OCI-LY3 (cell line): ENCODE data around the gene LY6G5C.

Experiments
- H2AFZ ChIP-seq: fragments of 200-600, 300-600 bp; shearing (Covaris generic); 2 replicates; pipeline ENCODE4 v1.6.0; 2014; ENCODE audit warnings: antibody characterized with exemption, low read depth, low read length
- H3K27ac ChIP-seq: fragments of 200-600, 300-600 bp; sonication (generic); 2 replicates; pipeline ENCODE4 v1.5.1; 2014; ENCODE audit warnings: mild to moderate bottlenecking, low read length, moderate library complexity, mixed read lengths
- H3K27me3 ChIP-seq: fragments of 200-600, 300-600 bp; sonication (generic); 2 replicates; pipeline ENCODE4 v1.6.1; 2014; ENCODE audit warnings: low read depth, low read length, mixed read lengths
- H3K36me3 ChIP-seq: fragments of 200-600, 300-600 bp; sonication (generic); replicated peaks from 2 replicates; pipeline ENCODE3; 2014; ENCODE audit warnings: low read depth, low read length, mixed read lengths
- H3K4me1 ChIP-seq: fragments of 300-600, 200-600 bp; sonication (generic); 2 replicates; pipeline ENCODE4 v1.6.1; 2014; ENCODE audit warnings: low read length, mixed read lengths
- H3K4me2 ChIP-seq: fragments of 200-600, 300-600 bp; sonication (generic); 2 replicates; pipeline ENCODE4 v1.6.1; 2014; ENCODE audit warnings: low read length, mixed read lengths
- H3K4me3 ChIP-seq: fragments of 300-600, 200-600 bp; sonication (generic); 2 replicates; pipeline ENCODE4 v1.5.1; 2014; ENCODE audit warnings: antibody characterized with exemption, mild to moderate bottlenecking, low read length, moderate library complexity
- H3K79me2 ChIP-seq: fragments of 300-600, 200-600 bp; shearing (Covaris generic); 2 replicates; pipeline ENCODE4 v1.6.1; 2014; ENCODE audit warnings: mild to moderate bottlenecking, low read length, mixed read lengths
- H3K9ac ChIP-seq: fragments of 300-600, 200-600 bp; shearing (Covaris generic); 2 replicates; pipeline ENCODE4 v1.6.0; 2014; ENCODE audit warnings: mild to moderate bottlenecking, low read length, moderate library complexity
- H3K9me3 ChIP-seq: fragments of 200-600, 300-600 bp; shearing (Covaris generic); 2 replicates; pipeline ENCODE4 v1.6.1; 2014; ENCODE audit warnings: low read length, mixed read lengths; ENCODE audit not compliant: insufficient read depth
- H4K20me1 ChIP-seq: fragments of 200-600, 300-600 bp; sonication (generic); 2 replicates; pipeline ENCODE4 v1.6.1; 2016; ENCODE audit warnings: low read length, mixed read lengths; ENCODE audit not compliant: insufficient read depth
- CTCF ChIP-seq: fragments of 200-600, 300-600 bp; sonication (generic); IDR thresholded peaks from 2 replicates; pipeline ENCODE4 v1.5.1; 2014; ENCODE audit warnings: antibody characterized with exemption, low read length, low read depth
- EZH2phosphoT487 ChIP-seq: fragments of 200-600 bp; shearing (Covaris generic); IDR thresholded peaks from 2 replicates; pipeline ENCODE4 v1.6.1; 2018; ENCODE audit warnings: antibody characterized with exemption, mixed run types, low read depth

The LY6G5C gene

DNA sequence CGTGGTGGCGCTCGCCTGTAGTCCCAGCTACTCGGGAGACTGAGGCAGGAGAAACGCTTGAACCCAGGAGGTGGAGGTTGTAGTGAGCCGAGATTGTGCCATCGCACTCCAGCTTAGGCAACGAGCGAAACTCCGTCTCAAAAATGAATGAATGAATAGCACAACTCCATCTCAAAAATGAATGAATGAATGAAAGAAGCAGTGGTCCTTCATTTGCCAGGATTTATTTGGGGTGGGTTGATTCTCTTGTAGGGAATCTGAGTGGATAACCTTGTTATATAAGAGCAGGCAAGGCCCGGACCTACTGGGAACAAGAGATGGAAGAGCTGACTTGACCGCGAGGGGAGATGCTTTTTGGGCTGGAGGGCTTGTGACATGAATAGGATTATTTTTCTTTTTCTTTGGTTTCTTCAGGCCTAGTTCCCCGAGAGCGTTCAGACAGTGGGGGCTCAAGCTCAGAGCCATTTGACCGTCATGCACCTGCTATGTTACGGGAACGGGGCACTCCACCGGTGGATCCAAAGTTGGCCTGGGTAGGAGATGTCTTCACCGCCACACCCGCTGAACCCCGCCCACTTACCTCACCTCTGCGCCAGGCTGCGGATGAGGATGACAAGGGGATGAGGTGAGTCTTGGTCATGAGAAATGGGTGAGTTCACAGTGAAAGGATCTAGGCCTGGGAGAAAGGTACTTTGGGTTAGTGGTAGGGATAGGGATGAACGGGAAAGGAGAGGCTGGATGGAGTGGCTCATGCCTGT lies 50.5 kb downstream of the LY6G5C start:
- H3K27ac ChIP-seq = no peak overlapping the region
- H3K4me1 ChIP-seq = no peaks in the 10 kb centered on the region
- H3K27me3 ChIP-seq = no peaks in the 10 kb centered on the region
- H4K20me1 ChIP-seq = no peaks in the 10 kb centered on the region
- H3K9me3 ChIP-seq = no peaks in the 10 kb centered on the region
- no peak overlapping the region for H2AFZ ChIP-seq
- H3K9ac ChIP-seq = no peak overlapping the region
- peaks cover 2% of the 10 kb centered on the region for H3K79me2 ChIP-seq
- TF ChIP-seq CTCF = no peak
- H3K36me3 ChIP-seq = peaks cover 45% of the 10 kb centered on the region
- H3K4me3 ChIP-seq = no peak overlapping the region
- H3K4me2 ChIP-seq = no peak overlapping the region

DNA sequence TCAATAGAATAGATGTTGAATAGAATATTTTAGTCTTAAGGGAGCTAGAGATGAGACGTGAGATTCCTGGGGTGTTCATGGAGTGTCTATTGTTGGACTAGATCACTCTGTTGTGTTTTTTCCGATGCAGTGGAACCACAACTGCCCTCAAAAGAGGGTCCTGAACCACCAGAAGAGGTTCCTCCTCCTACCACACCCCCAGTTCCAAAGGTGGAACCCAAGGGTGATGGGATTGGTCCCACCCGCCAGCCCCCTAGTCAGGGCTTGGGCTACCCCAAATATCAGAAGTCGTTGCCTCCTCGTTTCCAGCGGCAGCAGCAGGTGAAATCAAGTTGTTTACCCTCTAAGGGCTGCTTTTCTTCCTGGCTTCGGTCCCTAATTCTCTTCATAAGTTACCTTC lies 51.9 kb downstream of the LY6G5C start:
- Histone ChIP-seq H3K4me2 (no peak overlapping the region), H3K36me3 (peaks cover 51% of the 10 kb centered on the region), H4K20me1 (no peaks in the 10 kb centered on the region; the same call in 1 of the 2 replicates)

DNA sequence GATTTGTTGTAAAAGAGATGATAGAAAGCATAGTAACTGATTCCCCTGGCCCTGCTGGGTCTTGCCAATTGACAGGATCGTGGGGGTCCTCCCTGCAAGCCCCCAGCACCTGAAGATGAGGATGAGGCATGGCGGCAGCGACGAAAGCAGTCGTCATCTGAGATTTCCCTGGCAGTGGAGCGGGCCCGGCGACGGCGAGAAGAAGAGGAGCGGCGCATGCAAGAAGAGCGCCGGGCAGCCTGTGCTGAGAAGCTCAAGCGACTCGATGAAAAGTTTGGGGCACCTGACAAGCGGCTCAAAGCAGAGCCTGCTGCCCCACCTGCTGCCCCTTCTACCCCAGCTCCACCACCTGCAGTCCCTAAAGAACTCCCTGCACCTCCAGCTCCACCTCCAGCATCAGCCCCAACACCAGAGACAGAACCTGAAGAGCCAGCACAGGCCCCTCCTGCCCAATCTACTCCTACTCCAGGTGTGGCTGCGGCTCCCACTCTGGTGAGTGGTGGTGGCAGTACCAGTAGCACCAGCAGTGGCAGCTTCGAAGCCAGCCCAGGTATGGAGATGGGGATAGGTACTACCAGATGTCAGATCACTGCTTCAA lies 53.1 kb downstream of the LY6G5C start:
- no peaks in the 10 kb centered on the region for H3K27me3 ChIP-seq
- peaks cover 59% of the 10 kb centered on the region for H3K36me3 ChIP-seq
- no peak overlapping the region for H3K9ac ChIP-seq
- no peak overlapping the region for H3K27ac ChIP-seq
- TF ChIP-seq EZH2phosphoT487 (no peak), CTCF (no peak)
- H2AFZ ChIP-seq = no peak overlapping the region
- no peaks in the 10 kb centered on the region for H3K9me3 ChIP-seq
- H4K20me1 ChIP-seq = peaks cover 5% of the 10 kb centered on the region; the same call in 1 of the 2 replicates
- no peak overlapping the region for H3K4me3 ChIP-seq
- no peak overlapping the region for H3K4me2 ChIP-seq
- H3K79me2 ChIP-seq = peaks cover 24% of the 10 kb centered on the region
- no peaks in the 10 kb centered on the region for H3K4me1 ChIP-seq

More for the DNA sequence above, 51.9 kb downstream of the LY6G5C start:
- Histone ChIP-seq H3K4me3 (no peak overlapping the region), H2AFZ (no peak overlapping the region), H3K4me1 (no peaks in the 10 kb centered on the region), H3K27ac (no peak overlapping the region), H3K9me3 (no peaks in the 10 kb centered on the region), H3K27me3 (no peaks in the 10 kb centered on the region), H3K79me2 (peaks cover 12% of the 10 kb centered on the region), H3K9ac (no peak overlapping the region)
- TF ChIP-seq EZH2phosphoT487 (no peak), CTCF (no peak)

DNA sequence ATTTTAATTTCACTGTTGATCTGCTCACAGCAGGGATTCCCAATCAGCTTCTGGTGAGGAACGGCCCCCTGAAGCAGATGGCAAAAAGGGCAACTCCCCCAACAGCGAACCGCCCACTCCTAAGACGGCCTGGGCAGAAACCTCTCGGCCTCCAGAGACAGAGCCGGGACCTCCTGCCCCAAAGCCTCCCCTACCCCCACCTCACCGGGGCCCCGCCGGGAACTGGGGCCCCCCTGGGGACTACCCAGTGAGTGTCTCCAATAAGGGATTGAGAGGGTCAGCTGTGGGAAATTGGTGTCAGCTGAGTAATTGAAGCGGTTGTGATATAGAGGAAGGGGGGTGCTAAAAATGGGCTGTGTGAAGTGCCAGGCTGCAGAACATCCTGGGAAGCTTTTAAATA lies 53.9 kb downstream of the LY6G5C start:
- H3K9ac ChIP-seq = no peak overlapping the region
- H3K4me3 ChIP-seq = no peak overlapping the region
- peaks cover 6% of the 10 kb centered on the region for H3K4me1 ChIP-seq
- H3K9me3 ChIP-seq = no peaks in the 10 kb centered on the region
- H3K27me3 ChIP-seq = no peaks in the 10 kb centered on the region
- H3K27ac ChIP-seq = no peak overlapping the region
- peaks cover 32% of the 10 kb centered on the region for H3K79me2 ChIP-seq
- no peak overlapping the region for H2AFZ ChIP-seq
- TF ChIP-seq CTCF (no peak), EZH2phosphoT487 (no peak)
- peaks cover 13% of the 10 kb centered on the region for H4K20me1 ChIP-seq
- no peak overlapping the region for H3K4me2 ChIP-seq
- H3K36me3 ChIP-seq = peaks cover 62% of the 10 kb centered on the region
